Naive thymus-derived CD4-positive, alpha-beta T cell (primary cell): ENCODE measurements around the gene EPX. TPM values are rescaled to one million over a fixed set of nuclear protein-coding genes. Genes with fewer than 3 reads are reported as not detected.
A peak's percentile ranks its signal among the peaks of the same experiment; 100 is the strongest.

Experiments used
- ATAC-seq: fragments of 150-1000 bp; cut with Tn5 transposase; 2 replicates; pipeline ENCODE4 v1.10.0; 2021; ENCODE audit warnings: mild to moderate bottlenecking, moderate library complexity
- CTCF ChIA-PET: fragments of 350-600 bp; sonication (Branson Sonifier 250); formaldehyde crosslinking; loops from one replicate; lab custom pipeline; 2021; ENCODE audit warnings: antibody characterized with exemption; lab: Charles Lee
- POLR2A ChIA-PET: fragments of 350-600 bp; sonication (Branson Sonifier 250); formaldehyde crosslinking; loops from one replicate; lab custom pipeline; 2021; ENCODE audit warnings: antibody characterized with exemption, inconsistent platforms; lab: Charles Lee
- DNase-seq, 9 donors: peaks; one replicate each; pipeline versions ENCODE4 v3.0.0 to v3.0.0-alpha.2; 2020 to 2022; ENCODE audit warnings: mixed read lengths in 1 of 9
- H3K27ac ChIP-seq: one replicate; pipeline ENCODE4 v1.7.0; 2013; ENCODE audit warnings: mild to moderate bottlenecking, low read depth, low read length, moderate library complexity
- H3K27me3 ChIP-seq, 2 donors: one replicate each; pipeline ENCODE4 v1.7.0; 2013; ENCODE audit warnings: low read length in 2 of 2, mild to moderate bottlenecking in 2 of 2, moderate library complexity in 2 of 2; ENCODE audit not compliant: control insufficient read depth in 2 of 2, insufficient read depth in 2 of 2
- H3K36me3 ChIP-seq, 3 experiments: 1 replicate in 2 of 3; 2 replicates in 1 of 3; pipeline ENCODE4 v1.7.0; 2013; ENCODE audit warnings: low read length in 3 of 3, mild to moderate bottlenecking in 3 of 3, moderate library complexity in 1 of 3; ENCODE audit not compliant: insufficient read depth in 3 of 3, control insufficient read depth in 2 of 3
- H3K4me1 ChIP-seq, 2 donors: one replicate each; pipeline ENCODE4 v1.7.0; 2013; ENCODE audit warnings: low read length in 2 of 2, mild to moderate bottlenecking in 2 of 2, moderate library complexity in 1 of 2; ENCODE audit not compliant: control insufficient read depth in 2 of 2, insufficient read depth in 2 of 2
- H3K4me3 ChIP-seq: 2 replicates; pipeline ENCODE4 v1.7.0; 2013; ENCODE audit warnings: mild to moderate bottlenecking, low read length
- H3K9me3 ChIP-seq, 3 experiments: 1 replicate in 2 of 3; 2 replicates in 1 of 3; pipeline ENCODE4 v1.7.0; 2013; ENCODE audit warnings: low read length in 3 of 3; ENCODE audit not compliant: control insufficient read depth in 2 of 3
- H3K27ac Mint-ChIP-seq, 9 donors: one replicate each; pipeline ENCODE4 v1.8.0; 2020 to 2022; ENCODE audit warnings: mixed read lengths in 9 of 9, mild to moderate bottlenecking in 8 of 9, moderate library complexity in 5 of 9, inconsistent platforms in 2 of 9
- H3K27me3 Mint-ChIP-seq, 5 donors: one replicate each; pipeline ENCODE4 v1.8.0; 2021 to 2022; ENCODE audit warnings: mixed read lengths in 5 of 5, mild to moderate bottlenecking in 1 of 5
- H3K36me3 Mint-ChIP-seq, 5 donors: one replicate each; pipeline ENCODE4 v1.8.0; 2020 to 2022; ENCODE audit warnings: mixed read lengths in 5 of 5, mild to moderate bottlenecking in 3 of 5, inconsistent platforms in 1 of 5
- H3K4me1 Mint-ChIP-seq, 7 donors: one replicate each; pipeline ENCODE4 v1.8.0; 2020 to 2022; ENCODE audit warnings: mixed read lengths in 7 of 7, mild to moderate bottlenecking in 3 of 7, inconsistent platforms in 1 of 7
- H3K4me3 Mint-ChIP-seq, 10 donors: one replicate each; pipeline ENCODE4 v1.8.0; 2020 to 2022; ENCODE audit warnings: mild to moderate bottlenecking in 10 of 10, mixed read lengths in 10 of 10, moderate library complexity in 6 of 10, inconsistent platforms in 2 of 10
- H3K9me3 Mint-ChIP-seq, 11 donors: one replicate each; pipeline ENCODE4 v1.8.0; 2020 to 2022; ENCODE audit warnings: mixed read lengths in 11 of 11, mild to moderate bottlenecking in 4 of 11, inconsistent platforms in 1 of 11, moderate library complexity in 1 of 11
- intact Hi-C, 2 donors: fragments of 100-400 bp; cut with micrococcal nuclease; formaldehyde crosslinking; loops; one replicate each; pipeline ENCODE4 v1.15.1; 2023
- polyA plus RNA-seq, 2 donors: library from polyadenylated mRNA; unstranded; fragments of 300-500 nt; fragmentation: Illumina TruSeq; gene quantifications; one replicate each; pipeline ENCODE4 v1.2.3, GENCODE V29; 2021
- total RNA-seq, 6 experiments: library from RNA in 5 of 6; stranded (reverse) in 5 of 6; gene quantifications; 1 replicate in 5 of 6; 2 replicates in 1 of 6; pipeline ENCODE4 v1.2.3 and lab custom pipeline; 2021 to 2026

EPX gene
- total and polyA plus RNA-seq, 7 experiments from 2014 or later = not detected

- H3K4me3 Mint-ChIP-seq = no peak overlapping the region
- DNase-seq (peak in 8 of 9 donors; percentile 20 to 56 (median 38)), ATAC-seq (peak; percentile 87)
- H3K36me3 Mint-ChIP-seq = peaks cover 0 to 2% (median 0%) of the 10 kb centered on the region in 5 donors
- no peaks in the 10 kb centered on the region for H3K36me3 ChIP-seq
- peaks cover 0 to 10% (median 2%) of the 10 kb centered on the region in 5 donors for H3K27me3 Mint-ChIP-seq
- no peak overlapping the region for H3K27ac Mint-ChIP-seq
- peaks cover 0 to 4% (median 0%) of the 10 kb centered on the region in 7 donors for H3K4me1 Mint-ChIP-seq
- no peaks in the 10 kb centered on the region for H3K9me3 ChIP-seq
- no peak overlapping the region for H3K4me3 ChIP-seq
- no peaks in the 10 kb centered on the region for H3K27me3 ChIP-seq
- CTCF ChIA-PET = interaction anchor here (0.5 to 1.8 kb wide), 8 partner anchors 9 to 247 kb away, joined by 3 to 4 read pairs (median 3); partner anchors contain the start of gene MKS1
- POLR2A ChIA-PET = interaction anchor here (0.6 kb wide), 1 partner anchor 19 kb away, joined by 4 read pairs; the partner anchor contains the start of gene MKS1
- no peaks in the 10 kb centered on the region for H3K4me1 ChIP-seq
- H3K27ac ChIP-seq = no peak overlapping the region
- H3K9me3 Mint-ChIP-seq = peaks cover 0 to 1% (median 0%) of the 10 kb centered on the region in 11 donors
- intact Hi-C loops = loop anchor here (1.0 kb wide), 3 partner anchors 19 to 247 kb away; partner anchors contain the start of gene MKS1 (in 1 of the 2)
These were observed 7.6 kb downstream of the EPX start for GRCh38 chr17:58200024-58200633.

- Mint-ChIP-seq H3K9me3 (no peaks in the 10 kb centered on the region), H3K4me1 (peaks cover 0 to 4% (median 0%) of the 10 kb centered on the region in 7 donors), H3K4me3 (no peak overlapping the region), H3K27me3 (peaks cover 0 to 2% (median 0%) of the 10 kb centered on the region in 5 donors), H3K36me3 (peaks cover 0 to 17% (median 0%) of the 10 kb centered on the region in 5 donors), H3K27ac (no peak overlapping the region)
- Histone ChIP-seq H3K27ac (no peak overlapping the region), H3K4me1 (no peaks in the 10 kb centered on the region), H3K4me3 (no peak overlapping the region), H3K36me3 (peaks cover 0 to 18% (median 0%) of the 10 kb centered on the region in 3 experiments), H3K9me3 (no peaks in the 10 kb centered on the region), H3K27me3 (no peaks in the 10 kb centered on the region)
- POLR2A ChIA-PET = no interaction called here
- DNase-seq (no peak), ATAC-seq (no peak)
- CTCF ChIA-PET = interaction anchor here (0.5 kb wide), 1 partner anchor 166 kb away, joined by 3 read pairs; no protein-coding TSS in a partner anchor
- intact Hi-C loops = no loop called here
These were observed 10.3 kb downstream of the EPX start for GRCh38 chr17:58202859-58203258.

GRCh38 chr17:58204796-58205195 lies 12.3 kb downstream of the EPX start:
- Histone ChIP-seq H3K4me1 (no peaks in the 10 kb centered on the region), H3K9me3 (no peaks in the 10 kb centered on the region), H3K27ac (no peak overlapping the region), H3K4me3 (no peak overlapping the region), H3K27me3 (no peaks in the 10 kb centered on the region), H3K36me3 (peaks cover 0 to 32% (median 0%) of the 10 kb centered on the region in 3 experiments)
- H3K36me3 Mint-ChIP-seq = peaks cover under 1 to 30% (median 8%) of the 10 kb centered on the region in 5 donors
- no peak for ATAC-seq
- ChIA-PET POLR2A (no interaction called here), CTCF (no interaction called here)
- no peak overlapping the region for H3K4me3 Mint-ChIP-seq
- no peak for DNase-seq
- intact Hi-C loops = no loop called here
- no peaks in the 10 kb centered on the region for H3K9me3 Mint-ChIP-seq
- H3K4me1 Mint-ChIP-seq = peaks cover 0 to 4% (median 0%) of the 10 kb centered on the region in 7 donors
- peaks cover 0 to 2% (median 0%) of the 10 kb centered on the region in 5 donors for H3K27me3 Mint-ChIP-seq
- no peak overlapping the region for H3K27ac Mint-ChIP-seq

- Histone ChIP-seq H3K4me3 (no peak overlapping the region), H3K27ac (no peak overlapping the region), H3K27me3 (no peaks in the 10 kb centered on the region), H3K9me3 (no peaks in the 10 kb centered on the region), H3K36me3 (peaks cover 0 to 43% (median 0%) of the 10 kb centered on the region in 3 experiments), H3K4me1 (no peaks in the 10 kb centered on the region)
- DNase-seq = no peak
- Mint-ChIP-seq H3K9me3 (no peaks in the 10 kb centered on the region), H3K27me3 (no peaks in the 10 kb centered on the region), H3K27ac (no peak overlapping the region), H3K4me3 (no peak overlapping the region), H3K4me1 (no peaks in the 10 kb centered on the region), H3K36me3 (peaks cover 6 to 38% (median 10%) of the 10 kb centered on the region in 5 donors)
- ChIA-PET CTCF (no interaction called here), POLR2A (no interaction called here)
- intact Hi-C loops = no loop called here
- no peak for ATAC-seq
These were observed 13.4 kb downstream of the EPX start for GRCh38 chr17:58205936-58206335.

- H3K9me3 ChIP-seq = no peaks in the 10 kb centered on the region
- ChIA-PET CTCF (interaction anchor here (1.0 kb wide), 1 partner anchor 37 kb away, joined by 3 read pairs; no protein-coding TSS in a partner anchor), POLR2A (interaction anchor here (0.8 kb wide), 1 partner anchor 13 kb away, joined by 7 read pairs; no protein-coding TSS in a partner anchor)
- peaks cover 0 to 52% (median 0%) of the 10 kb centered on the region in 3 experiments for H3K36me3 ChIP-seq
- Mint-ChIP-seq H3K4me3 (no peak overlapping the region), H3K4me1 (no peaks in the 10 kb centered on the region), H3K27ac (no peak overlapping the region), H3K27me3 (no peaks in the 10 kb centered on the region), H3K36me3 (peaks cover 10 to 48% (median 14%) of the 10 kb centered on the region in 5 donors), H3K9me3 (no peaks in the 10 kb centered on the region)
- H3K4me1 ChIP-seq = no peaks in the 10 kb centered on the region
- H3K27me3 ChIP-seq = no peaks in the 10 kb centered on the region
- ATAC-seq (no peak), DNase-seq (no peak)
- intact Hi-C loops = no loop called here
- no peak overlapping the region for H3K27ac ChIP-seq
- H3K4me3 ChIP-seq = no peak overlapping the region
These were observed 14.9 kb downstream of the EPX start for GRCh38 chr17:58207451-58207850.

GRCh38 chr17:58208344-58208743 lies 15.8 kb downstream of the EPX start:
- intact Hi-C loops = no loop called here
- no peaks in the 10 kb centered on the region for H3K4me1 Mint-ChIP-seq
- ATAC-seq (no peak), DNase-seq (no peak)
- Histone ChIP-seq H3K4me1 (no peaks in the 10 kb centered on the region), H3K27me3 (no peaks in the 10 kb centered on the region), H3K36me3 (peaks cover 0 to 61% (median 0%) of the 10 kb centered on the region in 3 experiments), H3K4me3 (no peak overlapping the region), H3K27ac (no peak overlapping the region), H3K9me3 (no peaks in the 10 kb centered on the region)
- ChIA-PET POLR2A (interaction anchor here (0.6 kb wide), 1 partner anchor 16 kb away, joined by 3 read pairs; no protein-coding TSS in a partner anchor), CTCF (interaction anchor here (1.0 kb wide), 1 partner anchor 38 kb away, joined by 3 read pairs; no protein-coding TSS in a partner anchor)
- no peaks in the 10 kb centered on the region for H3K27me3 Mint-ChIP-seq
- no peak overlapping the region for H3K27ac Mint-ChIP-seq
- H3K36me3 Mint-ChIP-seq = peaks cover 10 to 55% (median 20%) of the 10 kb centered on the region in 5 donors
- no peaks in the 10 kb centered on the region for H3K9me3 Mint-ChIP-seq
- H3K4me3 Mint-ChIP-seq = no peak overlapping the region
